Fibroblast of peridontal ligament (primary cell): ENCODE measurements around the gene SNRPD3.
"Not testable (repeated sequence)": the region's sequence is repeated elsewhere in the genome, so short reads cannot be mapped to it uniquely, and the experiment has no call there.

Source experiments
- DNase-seq: peaks from one replicate; pipeline ENCODE4 v3.0.0-alpha.2; 2010; ENCODE audit errors: extremely low read depth

Gene SNRPD3

DNA sequence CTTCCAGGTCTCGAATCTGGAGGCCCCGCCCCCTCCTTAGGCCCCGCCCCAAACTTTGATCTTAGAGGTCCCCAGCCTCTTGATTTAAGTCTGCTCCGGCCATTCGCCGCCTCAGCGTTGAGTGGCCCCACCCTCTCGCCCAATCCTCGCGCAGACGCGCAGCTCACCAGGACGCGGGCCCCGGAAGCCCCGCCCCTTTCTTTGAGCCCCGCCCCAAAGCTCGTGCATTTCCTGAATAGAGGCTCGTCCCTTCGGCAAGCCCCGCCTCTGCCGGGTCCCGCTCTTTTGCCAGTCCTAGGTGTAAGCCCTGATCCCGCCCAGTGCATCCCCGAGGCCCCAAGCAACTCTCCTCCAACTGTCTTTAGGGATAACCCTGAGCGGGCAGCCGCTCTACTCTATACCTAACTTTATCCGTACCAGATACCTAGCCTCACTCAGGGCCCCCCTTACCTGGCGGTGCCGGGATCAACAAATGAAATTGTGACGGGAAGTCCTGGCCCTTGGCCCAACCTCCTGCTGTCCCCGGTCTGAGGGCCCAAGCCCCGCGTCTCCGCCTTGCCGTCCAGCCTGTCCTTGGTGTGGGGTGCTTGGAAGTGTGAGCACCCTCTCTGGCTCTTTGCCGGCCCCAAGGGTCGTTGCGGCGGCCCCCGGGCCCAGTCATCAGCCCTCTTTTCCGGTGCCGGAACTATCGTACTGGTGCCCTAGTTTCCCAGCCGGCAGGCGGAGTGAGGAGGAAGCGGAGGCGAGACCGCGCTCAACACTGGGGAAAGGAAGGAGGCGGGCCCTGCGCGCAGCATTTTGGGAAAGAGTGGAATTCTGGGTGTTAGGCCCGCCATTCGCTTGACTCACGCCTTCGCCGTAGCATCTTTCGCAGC, at the start of gene SNRPD3:
Gene SNRPD3, plus strand, starts transcription at position 835 of the 875 bp plus-strand sequence. CDS start 1,676 bp downstream, outside the sequence.
- peak; percentile 98 for DNase-seq

GRCh38 chr22:24506802-24507438, 48.9 kb upstream of the SNRPD3 start:
- peak; percentile 25 for DNase-seq

- DNase-seq: no peak
Measured at GRCh38 chr22:24507716-24508115, 48.1 kb upstream of the SNRPD3 start.

GRCh38 chr22:24510637-24511625, 44.9 kb upstream of the SNRPD3 start:
- peak; percentile 69 for DNase-seq

- DNase-seq: no peak
Measured at GRCh38 chr22:24512043-24512442, 43.8 kb upstream of the SNRPD3 start.

DNA sequence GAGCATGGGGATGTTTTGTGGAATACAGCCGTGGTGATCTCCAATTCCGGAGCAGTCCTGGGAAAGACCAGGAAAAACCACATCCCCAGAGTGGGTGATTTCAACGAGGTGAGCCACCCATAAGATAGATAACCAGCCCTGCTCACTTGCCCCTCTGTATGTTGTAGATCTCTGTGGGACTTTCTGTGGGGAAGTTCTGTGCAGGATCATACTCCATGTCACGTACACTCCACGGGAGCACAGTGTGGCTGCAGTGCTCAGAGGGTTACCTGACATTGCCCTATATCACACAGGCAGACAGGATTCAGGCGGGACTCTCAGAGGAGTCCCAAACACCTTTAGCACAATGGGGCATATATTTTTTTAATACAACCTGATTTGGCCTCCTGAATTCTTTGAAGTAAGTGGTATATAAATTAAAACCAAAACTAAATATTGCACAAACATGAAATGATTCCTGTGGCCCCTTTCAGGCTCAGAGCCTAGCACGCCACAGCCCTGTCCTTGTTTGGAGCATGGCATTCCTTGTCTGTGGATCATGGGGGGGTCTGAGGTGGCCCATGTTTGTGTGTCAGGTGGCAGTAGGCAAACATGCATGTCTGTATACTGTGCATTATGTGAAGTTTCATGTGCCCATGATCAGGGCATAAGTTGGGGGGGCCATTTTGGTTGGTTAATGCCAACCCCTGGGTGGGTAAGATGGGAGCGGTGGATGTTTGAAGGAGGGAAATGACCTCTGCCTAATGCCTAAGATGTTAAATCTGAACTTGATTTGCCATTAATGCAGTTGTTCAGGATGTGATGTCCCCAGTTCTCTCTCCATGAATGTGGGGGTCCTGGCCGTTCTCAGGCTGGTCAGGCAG, 42.2 kb upstream of the SNRPD3 start:
- no peak for DNase-seq

DNA sequence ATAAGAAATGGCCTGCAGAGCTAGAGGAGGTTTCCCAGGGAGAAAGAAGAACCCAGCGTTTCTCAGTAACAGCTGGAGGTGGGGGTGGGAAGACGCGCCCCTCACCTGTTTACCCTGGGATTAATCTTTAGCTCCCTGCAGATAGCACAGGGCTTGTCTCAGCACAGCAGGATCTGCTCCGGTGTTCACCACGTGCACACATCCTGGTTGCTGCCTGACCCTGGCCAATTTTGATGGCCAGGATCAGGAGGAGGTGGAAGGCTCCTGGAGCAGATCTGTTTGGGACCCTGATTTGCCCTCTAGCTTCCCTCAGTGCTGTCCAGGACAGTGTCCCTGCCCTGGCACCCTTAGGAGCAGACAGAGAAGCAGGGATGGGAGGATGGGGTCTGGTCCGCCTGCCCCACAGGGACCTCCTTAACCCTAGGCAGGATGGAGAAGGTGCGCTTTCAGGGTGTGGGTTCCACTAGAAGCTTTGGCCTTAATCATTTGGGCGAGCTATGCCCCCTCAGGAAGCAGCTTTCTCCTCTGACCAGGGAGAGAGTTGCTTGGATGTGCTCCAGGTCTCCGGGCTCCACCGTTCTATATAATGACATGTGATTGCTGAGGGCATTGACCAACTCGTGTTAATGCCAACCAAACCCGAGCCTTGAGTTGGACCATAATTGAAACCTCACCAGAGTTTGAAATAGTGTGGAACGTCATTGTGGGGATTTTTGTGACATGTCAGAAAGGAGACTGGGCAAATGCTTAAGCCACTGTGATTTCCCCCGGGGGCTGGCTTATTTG, 41.4 kb upstream of the SNRPD3 start:
- DNase-seq: no peak

- DNase-seq: no peak
Measured at GRCh38 chr22:24515027-24515338, 40.8 kb upstream of the SNRPD3 start.

DNA sequence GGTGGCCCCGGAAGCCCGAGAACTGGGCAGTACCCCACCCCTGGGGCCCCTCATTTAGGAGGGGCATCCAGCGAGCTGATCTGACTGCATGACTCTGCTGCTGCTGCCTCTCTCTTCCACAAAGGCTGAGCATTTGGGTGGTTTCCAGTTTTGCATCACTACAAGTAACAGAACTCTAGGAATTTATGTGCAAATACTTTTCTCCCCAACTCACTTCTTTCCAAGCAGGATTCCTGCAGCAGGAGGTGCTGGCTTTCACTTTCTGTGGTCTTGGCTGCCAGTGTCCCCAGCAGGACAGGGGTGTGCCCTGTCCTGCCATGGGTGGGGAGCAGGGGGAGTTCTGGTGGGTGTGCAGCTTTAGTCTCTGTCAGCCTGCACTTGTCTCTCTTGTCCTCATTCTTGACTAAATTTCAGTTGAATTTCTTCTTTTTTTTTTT, 39.5 kb upstream of the SNRPD3 start:
- peak; percentile 91 for DNase-seq

DNA sequence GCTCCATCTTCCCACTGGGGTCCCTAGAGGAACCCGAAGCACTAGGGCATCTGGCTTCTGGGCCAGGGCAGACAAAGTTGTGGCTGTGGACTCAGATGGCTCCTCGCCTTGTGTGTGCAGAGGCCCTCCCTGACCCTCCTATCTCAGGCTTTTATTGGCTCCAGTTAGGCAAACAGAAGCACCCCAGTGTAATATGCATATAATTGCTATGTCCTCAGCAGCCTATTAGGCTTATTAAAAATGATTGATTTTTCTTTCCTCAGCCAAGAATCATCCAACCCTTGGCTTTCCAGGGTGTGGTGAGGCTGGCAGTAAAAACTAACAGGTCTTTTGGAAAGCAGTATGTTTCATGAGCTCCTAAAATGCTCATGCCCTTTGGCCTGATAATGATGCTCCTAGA, 38.4 kb upstream of the SNRPD3 start:
- no peak for DNase-seq

DNA sequence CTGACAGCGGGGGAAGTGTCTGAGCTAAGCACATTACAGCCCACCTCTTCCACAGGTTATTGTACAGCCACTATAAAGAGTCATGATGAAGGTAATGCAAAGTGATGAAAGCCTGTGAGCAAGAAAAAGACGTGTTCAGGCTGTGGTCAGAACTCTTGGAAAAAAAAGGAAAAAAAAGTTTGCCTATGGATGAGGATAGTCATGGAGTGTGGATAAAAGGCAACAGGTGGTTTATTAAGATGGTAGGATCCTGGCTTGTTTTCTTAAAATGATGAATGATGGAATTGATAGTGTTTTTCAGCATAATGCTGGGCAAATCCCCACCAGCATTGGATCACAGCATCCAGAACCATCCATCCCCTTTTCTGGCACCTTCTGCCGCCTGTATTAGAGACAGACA, 37.6 kb upstream of the SNRPD3 start:
- no peak for DNase-seq

DNA sequence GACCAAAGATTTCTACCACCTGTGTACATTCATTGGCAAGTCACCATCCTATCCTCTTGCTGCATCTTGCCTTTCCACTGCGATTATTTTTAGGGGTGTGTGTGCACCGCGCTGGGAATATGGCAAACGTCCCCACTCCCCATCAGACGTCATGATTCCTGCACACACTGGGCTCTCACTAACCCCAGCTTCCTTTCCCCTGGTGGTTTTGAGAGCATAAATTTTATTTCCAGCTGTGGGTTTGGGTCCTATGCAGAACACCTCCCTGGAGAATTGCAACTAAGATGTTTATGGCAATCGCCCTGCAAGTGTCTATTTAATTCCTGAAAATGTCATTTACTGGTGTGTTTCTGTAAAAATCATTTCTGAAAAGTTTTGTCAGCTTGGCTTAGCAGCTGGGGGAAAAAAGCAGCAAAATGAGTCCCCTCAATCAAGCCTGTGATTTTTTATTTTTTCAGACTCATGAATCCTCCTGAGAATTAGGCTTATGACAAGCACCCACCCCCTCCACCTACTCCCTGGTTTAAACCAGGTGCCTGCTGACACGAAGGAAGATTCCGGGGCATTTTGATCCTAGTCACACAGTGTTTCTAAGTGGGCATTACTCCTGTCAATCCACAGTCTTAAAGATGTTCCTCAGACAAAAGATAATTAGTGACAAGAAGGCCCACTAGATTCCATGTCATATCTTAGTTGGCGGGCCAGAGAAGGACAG, 36.9 kb upstream of the SNRPD3 start:
- no peak for DNase-seq

- no peak for DNase-seq
Measured at GRCh38 chr22:24519496-24519895, 36.3 kb upstream of the SNRPD3 start.

GRCh38 chr22:24521791-24522245, 34.0 kb upstream of the SNRPD3 start:
- peak; percentile 55 for DNase-seq

DNA sequence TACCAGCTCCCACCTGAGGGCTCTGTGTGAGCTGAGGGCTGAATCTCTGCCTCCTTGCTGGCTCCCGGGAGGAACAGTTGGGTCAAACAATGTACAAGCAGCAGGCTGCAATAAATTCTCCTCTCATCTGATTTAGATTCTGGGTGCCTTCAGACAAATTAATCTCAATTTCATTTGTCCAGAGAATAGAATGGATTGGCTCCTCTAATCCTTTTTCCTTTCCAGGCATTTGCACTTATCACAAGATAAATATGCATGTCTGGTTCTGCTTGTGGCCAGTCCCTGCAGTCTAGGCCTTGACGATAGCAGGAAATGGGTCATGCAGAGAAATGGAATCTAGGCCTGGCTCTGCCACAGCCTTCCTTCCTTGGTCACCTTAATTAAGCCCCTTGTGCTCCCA, 31.9 kb upstream of the SNRPD3 start:
- DNase-seq: peak; percentile 18

GRCh38 chr22:24525416-24526037, 30.3 kb upstream of the SNRPD3 start:
- DNase-seq: peak; percentile 72

GRCh38 chr22:24526191-24526590, 29.6 kb upstream of the SNRPD3 start:
- no peak for DNase-seq

DNA sequence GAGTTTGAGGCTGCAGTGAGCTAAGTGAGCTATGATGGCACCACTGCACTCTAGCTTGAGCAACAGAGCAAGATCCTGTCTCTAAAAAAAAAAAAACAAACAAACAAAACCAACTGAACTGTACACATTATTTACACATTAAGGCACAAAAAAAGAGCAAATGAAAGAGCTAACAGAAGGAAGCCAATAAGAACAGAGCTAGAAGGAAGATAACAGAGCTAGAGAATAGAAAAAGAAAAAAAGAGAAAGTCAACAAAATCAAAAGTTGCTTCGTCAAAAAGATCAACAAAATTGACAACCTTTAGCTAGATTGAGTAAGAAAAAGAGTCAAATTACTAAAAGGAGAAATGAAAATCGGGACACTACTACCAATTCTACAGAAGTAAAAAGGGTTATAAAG, 25.9 kb upstream of the SNRPD3 start:
- DNase-seq: no peak

GRCh38 chr22:24530968-24531367, 24.8 kb upstream of the SNRPD3 start:
- DNase-seq: not testable (repeated sequence)
